Type B pancreatic cell (in vitro differentiated cells): ENCODE data around the gene APOBEC3H. TPM values are rescaled to one million over a fixed set of nuclear protein-coding genes. Genes with fewer than 3 reads are reported as not detected.

Experiments used
- DNase-seq: peaks from one replicate; pipeline ENCODE4 v3.0.0; 2021; ENCODE audit warnings: mixed read lengths; ENCODE audit not compliant: unreplicated experiment; ENCODE audit errors: extremely low spot score
- H3K27ac Mint-ChIP-seq: 2 replicates; pipeline ENCODE4 v1.8.0; 2021; ENCODE audit warnings: mild to moderate bottlenecking, mixed read lengths
- H3K27me3 Mint-ChIP-seq: 2 replicates; pipeline ENCODE4 v1.8.0; 2021; ENCODE audit warnings: mixed read lengths
- H3K36me3 Mint-ChIP-seq: 2 replicates; pipeline ENCODE4 v1.8.0; 2021; ENCODE audit warnings: mixed read lengths
- H3K4me1 Mint-ChIP-seq: one replicate; pipeline ENCODE4 v1.8.0; 2021; ENCODE audit warnings: mixed read lengths; ENCODE audit not compliant: unreplicated experiment
- H3K4me3 Mint-ChIP-seq: 2 replicates; pipeline ENCODE4 v1.8.0; 2021; ENCODE audit warnings: mild to moderate bottlenecking, mixed read lengths
- H3K9me3 Mint-ChIP-seq: 2 replicates; pipeline ENCODE4 v1.8.0; 2021; ENCODE audit warnings: mixed read lengths
- total RNA-seq: library from RNA; stranded (reverse); gene quantifications from 2 replicates; pipeline ENCODE4 v1.2.1, GENCODE V29; 2021; ENCODE audit warnings: low replicate concordance
- TF ChIP-seq, protein P1 (sequence below): fragments of 200-600 bp; sonication (generic); conservative IDR thresholded peaks from 2 replicates; pipeline ENCODE4 v1.5.0; 2021; ENCODE audit warnings: antibody characterized with exemption, mild to moderate bottlenecking

The APOBEC3H gene
- total RNA-seq, 1 donor from 2014 or later = 0.63 TPM

DNA sequence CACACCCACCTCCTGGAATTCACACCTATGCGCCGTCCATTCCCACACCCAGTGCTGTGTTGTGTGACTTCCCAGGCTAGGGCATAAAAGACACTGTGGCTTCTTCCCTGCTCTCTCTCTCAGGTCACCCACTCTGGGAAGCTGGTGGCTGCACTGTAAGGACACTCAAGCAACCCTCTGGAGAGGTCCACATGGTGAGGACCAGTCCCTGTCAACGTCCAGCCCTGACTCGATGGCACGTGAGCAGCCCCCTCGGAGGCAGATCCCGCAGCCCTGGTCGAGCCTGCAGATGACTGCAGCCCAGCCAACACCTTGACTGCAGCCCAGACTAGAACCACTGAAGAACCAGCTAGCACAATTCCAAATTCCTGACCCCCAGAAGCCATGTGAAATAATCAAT is 39.3 kb downstream of the APOBEC3H start:
- Mint-ChIP-seq H3K27me3 (no peaks in the 10 kb centered on the region), H3K27ac (no peak overlapping the region)

DNA sequence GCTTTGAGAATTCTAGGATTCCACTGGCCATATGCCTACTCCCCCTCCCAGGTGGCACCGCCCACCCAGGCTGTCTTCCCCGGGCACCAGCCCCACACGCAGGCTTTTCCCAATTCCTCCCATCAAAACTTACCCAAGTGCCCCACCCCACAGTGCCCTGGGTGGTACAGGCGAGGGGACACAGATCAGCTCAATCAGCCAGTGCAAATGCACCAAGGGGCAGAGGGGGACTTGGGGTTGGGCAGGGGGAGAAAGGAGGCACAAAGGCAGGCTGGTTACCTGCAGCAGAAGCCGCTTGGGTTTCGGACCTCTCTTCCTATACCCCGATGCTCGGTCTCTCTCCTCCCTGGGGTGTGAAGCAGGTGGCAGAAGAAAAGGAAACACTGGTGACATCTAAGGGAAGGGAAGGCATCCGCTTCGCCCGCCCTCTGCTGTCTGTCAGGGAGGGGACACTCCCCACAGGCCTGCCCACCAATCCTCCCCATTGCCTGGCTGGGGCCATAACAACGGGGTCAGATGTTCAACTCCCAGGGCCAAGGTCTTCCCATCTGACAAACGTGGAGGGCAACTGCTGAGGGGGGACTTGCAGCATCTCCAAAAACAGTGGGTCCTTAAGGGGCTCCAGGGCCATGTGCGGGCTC is 41.4 kb downstream of the APOBEC3H start:
- H3K4me1 Mint-ChIP-seq = peaks cover 6% of the 10 kb centered on the region
- TF ChIP-seq, protein P1, sequence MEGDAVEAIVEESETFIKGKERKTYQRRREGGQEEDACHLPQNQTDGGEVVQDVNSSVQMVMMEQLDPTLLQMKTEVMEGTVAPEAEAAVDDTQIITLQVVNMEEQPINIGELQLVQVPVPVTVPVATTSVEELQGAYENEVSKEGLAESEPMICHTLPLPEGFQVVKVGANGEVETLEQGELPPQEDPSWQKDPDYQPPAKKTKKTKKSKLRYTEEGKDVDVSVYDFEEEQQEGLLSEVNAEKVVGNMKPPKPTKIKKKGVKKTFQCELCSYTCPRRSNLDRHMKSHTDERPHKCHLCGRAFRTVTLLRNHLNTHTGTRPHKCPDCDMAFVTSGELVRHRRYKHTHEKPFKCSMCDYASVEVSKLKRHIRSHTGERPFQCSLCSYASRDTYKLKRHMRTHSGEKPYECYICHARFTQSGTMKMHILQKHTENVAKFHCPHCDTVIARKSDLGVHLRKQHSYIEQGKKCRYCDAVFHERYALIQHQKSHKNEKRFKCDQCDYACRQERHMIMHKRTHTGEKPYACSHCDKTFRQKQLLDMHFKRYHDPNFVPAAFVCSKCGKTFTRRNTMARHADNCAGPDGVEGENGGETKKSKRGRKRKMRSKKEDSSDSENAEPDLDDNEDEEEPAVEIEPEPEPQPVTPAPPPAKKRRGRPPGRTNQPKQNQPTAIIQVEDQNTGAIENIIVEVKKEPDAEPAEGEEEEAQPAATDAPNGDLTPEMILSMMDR = no peak
- H3K9me3 Mint-ChIP-seq = no peaks in the 10 kb centered on the region
- DNase-seq = no peak
- peaks cover under 1% of the 10 kb centered on the region for H3K27me3 Mint-ChIP-seq
- H3K4me3 Mint-ChIP-seq = no peak overlapping the region
- no peak overlapping the region for H3K27ac Mint-ChIP-seq
- no peaks in the 10 kb centered on the region for H3K36me3 Mint-ChIP-seq

More for the DNA sequence above, 39.3 kb downstream of the APOBEC3H start:
- peaks cover 6% of the 10 kb centered on the region for H3K4me1 Mint-ChIP-seq
- H3K9me3 Mint-ChIP-seq = no peaks in the 10 kb centered on the region
- DNase-seq = no peak
- TF ChIP-seq, protein P1 = no peak
- H3K4me3 Mint-ChIP-seq = no peak overlapping the region
- no peaks in the 10 kb centered on the region for H3K36me3 Mint-ChIP-seq

DNA sequence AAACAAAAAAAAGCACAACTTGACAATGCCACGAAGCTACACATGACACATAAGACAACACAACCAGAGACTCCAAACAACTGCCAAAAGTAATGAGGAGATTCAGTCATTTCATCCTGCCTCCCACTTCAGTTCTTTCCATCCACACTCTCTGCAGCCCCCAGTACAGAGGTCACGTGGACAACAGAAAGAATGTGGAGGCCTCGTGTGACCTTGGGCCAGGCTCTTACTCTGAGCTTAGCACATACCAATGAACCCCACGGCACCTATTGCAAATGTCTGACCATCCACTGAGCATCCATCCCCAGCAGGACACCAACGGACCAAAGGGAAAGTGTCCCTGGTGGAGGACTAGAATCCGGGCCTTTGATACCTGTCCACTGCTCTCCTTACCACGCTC is 42.9 kb downstream of the APOBEC3H start:
- no peak for DNase-seq
- no peak overlapping the region for H3K27ac Mint-ChIP-seq
- no peaks in the 10 kb centered on the region for H3K9me3 Mint-ChIP-seq
- H3K4me3 Mint-ChIP-seq = no peak overlapping the region
- no peaks in the 10 kb centered on the region for H3K36me3 Mint-ChIP-seq
- peaks cover 5% of the 10 kb centered on the region for H3K4me1 Mint-ChIP-seq
- TF ChIP-seq, protein P1 = no peak
- H3K27me3 Mint-ChIP-seq = peaks cover 12% of the 10 kb centered on the region

DNA sequence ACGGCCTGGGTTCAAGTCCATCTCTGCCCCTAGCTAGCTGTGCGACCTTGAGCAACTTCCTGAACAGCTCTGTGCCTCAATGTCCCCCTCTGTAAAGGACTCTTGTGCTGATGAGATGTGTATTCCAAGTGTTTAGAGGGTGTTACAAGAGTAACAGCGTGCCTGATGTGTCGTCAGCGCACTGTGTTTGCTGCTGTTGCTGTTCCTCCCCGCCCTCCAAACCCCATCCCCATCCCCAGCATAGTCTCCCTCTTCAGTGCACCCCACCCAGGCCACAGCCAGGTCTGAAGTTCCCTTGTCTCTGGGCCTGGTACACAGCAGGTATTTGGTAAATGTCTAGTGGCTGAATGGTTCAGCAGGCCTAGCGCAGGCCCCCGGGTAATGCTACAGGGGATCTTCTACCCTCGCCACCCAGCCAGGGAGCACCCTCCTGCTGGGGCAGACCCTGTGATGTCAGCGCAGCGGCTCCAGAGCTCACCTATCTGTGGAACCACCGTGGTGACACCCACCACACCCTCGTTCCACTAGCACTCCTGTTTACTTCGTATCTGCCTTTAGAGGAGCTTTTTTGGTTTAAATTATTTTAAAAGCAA is 45.1 kb downstream of the APOBEC3H start:
- TF ChIP-seq, protein P1 = no peak
- Mint-ChIP-seq H3K36me3 (no peaks in the 10 kb centered on the region), H3K27ac (no peak overlapping the region), H3K9me3 (no peaks in the 10 kb centered on the region), H3K4me1 (no peaks in the 10 kb centered on the region), H3K4me3 (no peak overlapping the region), H3K27me3 (peaks cover 12% of the 10 kb centered on the region)
- DNase-seq = no peak

DNA sequence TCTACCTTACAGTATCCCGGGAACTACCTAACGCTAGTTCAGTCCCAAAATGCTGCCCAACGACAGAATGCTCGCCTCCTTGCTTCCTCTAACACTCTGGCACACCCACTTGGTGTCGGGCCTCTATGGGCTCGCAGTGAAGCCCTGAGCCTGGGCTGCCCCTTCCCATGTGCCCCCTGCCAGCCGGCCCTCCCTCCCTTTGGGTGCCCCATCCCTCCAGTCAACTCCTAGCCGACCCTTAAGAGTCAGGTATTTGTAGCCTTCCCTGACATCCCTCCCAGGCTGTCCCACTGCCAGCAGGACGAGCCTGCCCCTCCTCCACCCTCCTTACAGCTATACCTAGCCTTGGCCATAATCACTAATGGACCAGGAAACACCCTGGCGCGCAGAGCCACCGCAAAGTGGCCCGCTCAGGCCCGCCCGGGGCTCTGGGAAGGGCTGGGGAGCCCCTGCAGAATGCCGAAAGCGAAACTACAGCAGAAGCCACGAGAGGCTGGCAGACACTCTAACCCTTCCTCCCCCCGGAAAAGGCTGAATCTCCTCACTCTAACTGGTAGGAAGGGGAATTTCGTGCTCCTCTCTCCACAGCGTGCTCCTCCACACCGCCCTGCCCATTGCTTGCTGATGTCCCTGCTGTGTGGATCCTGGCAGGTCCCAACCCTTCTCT is 47.2 kb downstream of the APOBEC3H start:
- TF ChIP-seq, protein P1 = no peak
- H3K4me1 Mint-ChIP-seq = no peaks in the 10 kb centered on the region
- H3K27ac Mint-ChIP-seq = peak overlapping the region; percentile 67
- no peaks in the 10 kb centered on the region for H3K36me3 Mint-ChIP-seq
- H3K4me3 Mint-ChIP-seq = peak overlapping the region; percentile 80
- DNase-seq = no peak
- H3K27me3 Mint-ChIP-seq = peaks cover 12% of the 10 kb centered on the region
- no peaks in the 10 kb centered on the region for H3K9me3 Mint-ChIP-seq
